SU-DHL-6 (cell line): ENCODE results near the gene EXT2.

Experiments
- EZH2phosphoT487 ChIP-seq: fragments of 200-600 bp; sonication (generic), shearing (Covaris generic); conservative IDR thresholded peaks from 2 replicates; pipeline ENCODE4 v1.6.1; 2018; ENCODE audit warnings: mild to moderate bottlenecking, antibody characterized with exemption, low read length, moderate library complexity, mixed read lengths
- TF ChIP-seq, protein P1 (sequence below): fragments of 200-600 bp; sonication (generic); IDR thresholded peaks from one replicate; pipeline ENCODE4 v1.5.1; 2017; ENCODE audit warnings: antibody characterized with exemption, mild to moderate bottlenecking, low read length, moderate library complexity; ENCODE audit not compliant: insufficient read depth, poor library complexity, severe bottlenecking

DNA sequence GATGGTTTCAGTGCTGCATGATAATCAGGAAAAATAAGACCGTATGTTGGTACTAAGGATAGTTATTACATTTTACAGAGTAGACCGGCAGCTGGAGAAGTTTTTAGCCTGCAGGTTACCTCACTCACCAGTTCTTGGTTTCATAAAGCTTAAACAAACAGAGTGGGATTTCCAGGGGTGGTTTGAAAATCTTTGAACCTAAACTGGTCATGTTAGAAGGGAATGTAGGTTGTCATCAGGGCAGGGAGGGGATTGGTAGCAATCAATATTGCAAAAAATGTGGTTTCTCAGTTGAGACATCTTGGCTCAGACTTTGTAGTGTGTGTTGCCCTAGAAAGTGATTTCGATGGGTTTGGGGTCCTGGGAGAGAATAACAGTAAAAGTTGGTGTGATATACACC, 17.5 kb downstream of the EXT2 start:
- TF ChIP-seq, protein P1, sequence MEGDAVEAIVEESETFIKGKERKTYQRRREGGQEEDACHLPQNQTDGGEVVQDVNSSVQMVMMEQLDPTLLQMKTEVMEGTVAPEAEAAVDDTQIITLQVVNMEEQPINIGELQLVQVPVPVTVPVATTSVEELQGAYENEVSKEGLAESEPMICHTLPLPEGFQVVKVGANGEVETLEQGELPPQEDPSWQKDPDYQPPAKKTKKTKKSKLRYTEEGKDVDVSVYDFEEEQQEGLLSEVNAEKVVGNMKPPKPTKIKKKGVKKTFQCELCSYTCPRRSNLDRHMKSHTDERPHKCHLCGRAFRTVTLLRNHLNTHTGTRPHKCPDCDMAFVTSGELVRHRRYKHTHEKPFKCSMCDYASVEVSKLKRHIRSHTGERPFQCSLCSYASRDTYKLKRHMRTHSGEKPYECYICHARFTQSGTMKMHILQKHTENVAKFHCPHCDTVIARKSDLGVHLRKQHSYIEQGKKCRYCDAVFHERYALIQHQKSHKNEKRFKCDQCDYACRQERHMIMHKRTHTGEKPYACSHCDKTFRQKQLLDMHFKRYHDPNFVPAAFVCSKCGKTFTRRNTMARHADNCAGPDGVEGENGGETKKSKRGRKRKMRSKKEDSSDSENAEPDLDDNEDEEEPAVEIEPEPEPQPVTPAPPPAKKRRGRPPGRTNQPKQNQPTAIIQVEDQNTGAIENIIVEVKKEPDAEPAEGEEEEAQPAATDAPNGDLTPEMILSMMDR: no peak
- TF ChIP-seq EZH2phosphoT487: no peak
